GM06990 (cell line): ENCODE measurements around the gene DCAF5.

Source experiments
- DNase-seq: peaks from one replicate; pipeline ENCODE4 v3.0.0-alpha.2; 2011; ENCODE audit not compliant: insufficient read length; ENCODE audit errors: extremely low read depth
- H3K27me3 ChIP-seq: replicated peaks from 2 replicates; pipeline ENCODE4 v1.6.0; 2011; ENCODE audit warnings: low read length; ENCODE audit not compliant: control insufficient read depth, insufficient read depth
- H3K36me3 ChIP-seq: 2 replicates; pipeline ENCODE4 v1.5.1; 2011; ENCODE audit warnings: low read length; ENCODE audit not compliant: control insufficient read depth, insufficient read depth
- H3K4me3 ChIP-seq: replicated peaks from 2 replicates; pipeline ENCODE4 v1.5.1; 2011; ENCODE audit warnings: low read depth, mild to moderate bottlenecking, control low read depth, low read length
- TF ChIP-seq, protein P1 (sequence below): IDR thresholded peaks from 2 replicates; pipeline ENCODE4 v1.5.1; 2011; ENCODE audit warnings: low read length, control low read depth, mild to moderate bottlenecking, inconsistent platforms; ENCODE audit not compliant: insufficient read depth, poor library complexity, severe bottlenecking

DCAF5 gene

DNA sequence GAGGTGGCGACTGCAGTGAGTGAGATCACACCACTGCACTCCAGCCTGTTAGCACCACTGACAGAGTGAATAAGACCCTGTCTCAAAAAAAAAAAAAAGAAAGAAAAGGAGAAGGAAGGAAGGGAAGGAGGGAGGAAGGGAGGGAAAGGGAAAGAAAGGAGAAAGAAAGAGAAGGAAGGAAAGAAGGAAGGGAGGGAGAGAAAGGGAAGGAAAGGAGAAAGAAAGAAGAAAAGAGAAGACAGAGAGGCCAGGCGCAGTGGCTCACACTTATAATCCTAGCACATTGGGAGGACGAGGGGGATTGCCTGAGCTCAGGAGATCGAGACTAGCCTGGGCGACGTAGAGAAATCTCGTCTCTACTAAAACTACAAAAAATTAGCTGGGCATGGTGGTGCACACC, 13.2 kb downstream of the DCAF5 start:
- TF ChIP-seq, protein P1, sequence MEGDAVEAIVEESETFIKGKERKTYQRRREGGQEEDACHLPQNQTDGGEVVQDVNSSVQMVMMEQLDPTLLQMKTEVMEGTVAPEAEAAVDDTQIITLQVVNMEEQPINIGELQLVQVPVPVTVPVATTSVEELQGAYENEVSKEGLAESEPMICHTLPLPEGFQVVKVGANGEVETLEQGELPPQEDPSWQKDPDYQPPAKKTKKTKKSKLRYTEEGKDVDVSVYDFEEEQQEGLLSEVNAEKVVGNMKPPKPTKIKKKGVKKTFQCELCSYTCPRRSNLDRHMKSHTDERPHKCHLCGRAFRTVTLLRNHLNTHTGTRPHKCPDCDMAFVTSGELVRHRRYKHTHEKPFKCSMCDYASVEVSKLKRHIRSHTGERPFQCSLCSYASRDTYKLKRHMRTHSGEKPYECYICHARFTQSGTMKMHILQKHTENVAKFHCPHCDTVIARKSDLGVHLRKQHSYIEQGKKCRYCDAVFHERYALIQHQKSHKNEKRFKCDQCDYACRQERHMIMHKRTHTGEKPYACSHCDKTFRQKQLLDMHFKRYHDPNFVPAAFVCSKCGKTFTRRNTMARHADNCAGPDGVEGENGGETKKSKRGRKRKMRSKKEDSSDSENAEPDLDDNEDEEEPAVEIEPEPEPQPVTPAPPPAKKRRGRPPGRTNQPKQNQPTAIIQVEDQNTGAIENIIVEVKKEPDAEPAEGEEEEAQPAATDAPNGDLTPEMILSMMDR = no peak
- H3K4me3 ChIP-seq = no peak overlapping the region
- no peak for DNase-seq
- H3K27me3 ChIP-seq = no peaks in the 10 kb centered on the region
- H3K36me3 ChIP-seq = no peaks in the 10 kb centered on the region; the same call in 1 of the 2 replicates

DNA sequence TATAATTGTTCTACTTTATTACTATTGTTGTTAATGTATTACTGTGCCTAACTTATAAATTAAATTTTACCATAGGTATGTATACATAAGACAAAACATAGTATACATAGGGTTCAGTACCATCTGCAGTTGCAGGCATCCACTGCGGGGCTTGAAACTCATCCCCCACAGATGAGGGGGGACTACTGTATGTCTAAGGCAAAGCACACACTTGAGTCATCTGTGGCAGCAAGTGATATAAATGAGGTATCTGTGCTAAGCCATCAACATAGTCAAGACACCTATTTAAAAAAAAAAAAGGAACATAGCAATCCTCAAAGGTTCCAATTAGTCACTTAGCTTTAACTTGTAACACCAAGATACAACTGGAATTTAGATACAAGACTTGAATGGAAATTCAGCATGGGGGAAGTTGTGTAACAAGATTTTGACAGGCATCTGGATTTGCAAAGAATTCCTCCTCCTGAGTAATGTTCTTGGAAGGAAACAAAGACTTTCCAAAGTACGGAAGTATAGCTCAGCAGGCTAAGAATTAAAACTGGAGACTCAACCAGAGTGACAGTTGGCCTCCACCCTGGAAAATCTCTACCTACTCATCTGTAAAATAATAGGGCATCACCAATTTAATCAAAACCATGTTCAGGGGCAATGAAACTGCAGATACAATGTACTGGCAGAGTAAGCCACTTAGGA, 14.9 kb downstream of the DCAF5 start:
- TF ChIP-seq, protein P1 = no peak
- no peaks in the 10 kb centered on the region for H3K27me3 ChIP-seq
- no peak overlapping the region for H3K4me3 ChIP-seq
- DNase-seq = peak; percentile 33
- H3K36me3 ChIP-seq = no peaks in the 10 kb centered on the region

DNA sequence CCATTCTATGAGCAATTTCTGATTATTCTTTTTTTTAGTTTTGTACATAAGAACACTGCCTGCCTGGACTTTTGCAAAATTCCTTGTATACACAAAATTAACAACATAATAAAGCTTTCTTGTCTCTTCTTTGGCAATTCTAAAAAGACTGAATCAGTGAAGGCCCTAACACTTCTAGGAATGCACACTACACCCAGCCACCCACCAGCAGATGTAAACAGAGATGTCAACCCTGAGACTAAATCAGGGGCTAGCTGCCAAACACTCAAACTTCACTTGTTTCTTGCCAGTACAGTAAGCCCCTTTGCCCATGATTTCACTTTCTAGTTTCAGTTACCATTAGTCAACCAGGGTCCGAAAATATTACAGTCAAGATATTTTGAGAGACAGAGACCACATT, 15.5 kb downstream of the DCAF5 start:
- TF ChIP-seq, protein P1 = no peak
- DNase-seq = no peak
- no peak overlapping the region for H3K4me3 ChIP-seq

DNA sequence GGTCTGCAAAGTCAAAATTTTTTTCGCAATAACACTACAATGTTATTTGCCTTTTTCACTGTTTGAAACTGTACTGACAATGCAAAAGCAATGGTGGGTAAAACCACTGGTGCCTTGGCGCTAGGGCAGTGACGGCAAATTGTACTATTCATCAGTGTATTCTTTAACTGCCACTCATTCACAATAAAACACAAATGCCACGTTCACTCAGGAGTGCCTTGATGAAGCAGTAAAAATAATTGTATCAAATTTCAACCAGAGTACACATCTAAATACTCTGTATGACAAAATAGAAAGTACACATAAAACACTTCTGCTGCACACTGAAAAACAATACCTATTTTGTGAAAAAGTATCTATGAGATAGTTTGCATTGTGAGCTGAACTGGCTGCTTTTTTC, 17.8 kb downstream of the DCAF5 start:
- H3K4me3 ChIP-seq = no peak overlapping the region
- DNase-seq = no peak
- no peaks in the 10 kb centered on the region for H3K27me3 ChIP-seq
- TF ChIP-seq, protein P1 = no peak
- no peaks in the 10 kb centered on the region for H3K36me3 ChIP-seq

More for the DNA sequence above, 15.5 kb downstream of the DCAF5 start:
- Histone ChIP-seq H3K27me3 (no peaks in the 10 kb centered on the region), H3K36me3 (no peaks in the 10 kb centered on the region)

DNA sequence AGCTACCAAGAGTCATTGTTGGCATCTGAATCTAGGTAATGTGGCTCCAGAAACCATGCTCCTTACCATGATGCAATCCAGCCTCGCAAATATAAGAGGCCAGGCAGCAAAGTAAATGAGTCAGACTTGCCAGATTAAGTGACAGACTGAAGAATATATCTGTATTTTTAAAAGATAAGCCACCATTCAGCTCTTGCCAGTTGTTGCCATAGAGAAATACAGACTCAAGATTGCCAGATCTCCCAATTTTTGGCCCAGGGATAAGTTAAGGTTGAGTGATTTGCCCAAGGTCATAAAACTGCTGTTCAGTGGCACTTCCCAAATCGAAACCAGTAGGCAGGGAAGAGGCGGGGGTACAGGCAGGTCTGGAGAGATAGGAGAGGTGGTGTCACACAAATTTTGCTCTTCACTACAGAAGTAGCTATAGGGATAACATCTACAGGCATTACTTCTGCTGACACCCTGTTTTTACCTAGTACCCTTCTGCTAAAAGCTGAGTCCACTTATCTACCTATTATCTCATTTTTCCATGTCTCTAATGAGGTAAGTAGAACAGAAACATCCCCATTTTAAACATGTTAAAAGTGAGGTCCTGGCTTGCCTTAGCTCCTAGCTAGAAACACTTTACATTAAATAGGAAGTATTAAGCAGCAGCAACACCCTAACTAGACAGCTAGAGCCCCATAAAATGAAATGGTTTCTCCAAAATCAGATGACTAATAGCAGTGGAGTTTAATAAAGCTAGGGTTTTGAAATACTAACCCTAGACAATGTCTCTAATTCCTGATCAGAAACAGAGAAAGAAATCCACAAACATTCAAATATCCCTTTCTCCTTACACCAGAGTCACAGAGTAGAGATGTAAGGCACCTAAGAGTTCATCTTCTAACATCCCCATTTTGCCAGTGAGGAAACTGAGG, 19.5 kb downstream of the DCAF5 start:
- Histone ChIP-seq H3K36me3 (no peaks in the 10 kb centered on the region), H3K4me3 (no peak overlapping the region)

More for the DNA sequence above, 19.5 kb downstream of the DCAF5 start:
- no peak for DNase-seq
- TF ChIP-seq, protein P1 = no peak
- no peaks in the 10 kb centered on the region for H3K27me3 ChIP-seq
